Ectodermal cell (in vitro differentiated cells): ENCODE data around the gene SURF2.

ENCODE experiments used
- H3K27ac ChIP-seq: 2 replicates; pipeline ENCODE4 v1.7.0; 2013; ENCODE audit warnings: mild to moderate bottlenecking, low read depth, low read length; ENCODE audit not compliant: insufficient read depth, poor library complexity, severe bottlenecking
- H3K27me3 ChIP-seq: 2 replicates; pipeline ENCODE4 v1.7.0; 2013; ENCODE audit warnings: mild to moderate bottlenecking, low read length; ENCODE audit not compliant: insufficient read depth, control insufficient read depth, poor library complexity, severe bottlenecking
- H3K36me3 ChIP-seq: one replicate; pipeline ENCODE4 v1.7.0; 2013; ENCODE audit warnings: low read length; ENCODE audit not compliant: control insufficient read depth, insufficient read depth
- H3K4me1 ChIP-seq: one replicate; pipeline ENCODE4 v1.7.0; 2013; ENCODE audit warnings: low read length; ENCODE audit not compliant: control insufficient read depth, insufficient read depth
- H3K4me3 ChIP-seq: 2 replicates; pipeline ENCODE4 v1.7.0; 2013; ENCODE audit warnings: low read depth, low read length, control low read depth; ENCODE audit not compliant: insufficient read depth
- H3K9me3 ChIP-seq: 2 replicates; pipeline ENCODE4 v1.7.0; 2013; ENCODE audit warnings: mild to moderate bottlenecking, low read length, moderate library complexity; ENCODE audit not compliant: control insufficient read depth
- WGBS, 2 experiments: methylation state at CpG; one replicate each; pipeline ENCODE4 v1.1.7; 2013; ENCODE audit warnings: missing lambda C conversion rate in 2 of 2; 5-methylcytosine and 5-hydroxymethylcytosine counted together

Gene SURF2

GRCh38 chr9:133335924-133336811 is 20.2 kb upstream of the SURF2 start, which contains the start of gene SURF6:
Gene SURF6, minus strand, starts transcription at chr9:133336188. Its CDS starts 56 bp downstream, at chr9:133336132.
- H3K4me3 ChIP-seq: peak within 1 kb of the TSS; percentile 83
- peaks cover 11% of the 10 kb centered on the region for H3K4me1 ChIP-seq
- WGBS, 2 experiments: 7% methylated on average over 70 of the region's 70 CpGs
- no peaks in the 10 kb centered on the region for H3K9me3 ChIP-seq
- H3K27ac ChIP-seq: no peak within 1 kb of the TSS
- H3K36me3 ChIP-seq: peaks cover 41% of the 10 kb centered on the region
- no peaks in the 10 kb centered on the region for H3K27me3 ChIP-seq

DNA sequence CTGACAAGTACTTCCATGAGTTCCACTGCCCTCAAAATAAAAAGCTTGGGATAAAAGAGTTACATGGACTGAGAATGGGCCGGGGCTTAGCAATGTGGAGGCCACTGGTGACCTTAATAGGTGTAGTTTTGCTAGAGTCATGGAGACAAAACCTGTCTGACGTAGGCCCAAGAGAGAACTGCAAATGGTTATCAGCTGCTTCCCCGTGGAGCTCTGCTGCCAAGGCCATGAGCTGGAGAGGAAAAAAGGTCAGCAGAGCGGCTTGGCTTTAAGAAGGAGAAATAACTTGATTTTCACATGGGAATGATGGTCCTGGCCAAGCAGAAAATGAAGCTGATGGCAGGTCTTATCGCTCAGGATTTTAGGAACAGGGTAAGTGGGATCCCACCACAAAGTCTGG is 16.7 kb upstream of the SURF2 start:
- WGBS, 2 experiments: 94 to 95% methylated on average over 5 of the region's 5 CpGs
- peaks cover 43% of the 10 kb centered on the region for H3K36me3 ChIP-seq
- H3K27ac ChIP-seq: no peak overlapping the region
- peaks cover 10% of the 10 kb centered on the region for H3K4me1 ChIP-seq
- no peaks in the 10 kb centered on the region for H3K9me3 ChIP-seq
- H3K27me3 ChIP-seq: no peaks in the 10 kb centered on the region
- no peak overlapping the region for H3K4me3 ChIP-seq

DNA sequence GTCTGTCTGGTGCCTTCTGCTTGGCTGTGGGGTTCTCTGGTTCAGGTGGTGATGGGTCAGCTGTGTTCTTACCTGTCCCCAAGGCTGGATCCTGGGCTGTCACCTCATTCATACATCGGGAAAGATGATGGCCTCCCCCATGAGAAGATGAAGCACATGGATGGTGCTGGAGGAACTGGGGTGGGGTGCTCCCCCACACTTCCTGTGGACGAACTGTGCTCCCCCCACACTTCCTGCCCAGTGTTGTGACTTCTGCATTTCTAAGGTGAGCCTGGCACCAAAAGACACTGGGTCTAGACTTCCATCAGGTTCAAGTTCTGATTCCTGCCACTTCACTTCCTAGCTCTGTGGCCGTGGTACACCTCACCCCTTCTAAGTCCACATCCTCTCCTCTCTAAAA is 16.1 kb upstream of the SURF2 start:
- H3K36me3 ChIP-seq: peaks cover 50% of the 10 kb centered on the region
- no peak overlapping the region for H3K27ac ChIP-seq
- peaks cover 4% of the 10 kb centered on the region for H3K4me1 ChIP-seq
- WGBS, 2 experiments: 96 to 97% methylated on average over 3 of the region's 3 CpGs
- H3K9me3 ChIP-seq: no peaks in the 10 kb centered on the region
- no peaks in the 10 kb centered on the region for H3K27me3 ChIP-seq
- H3K4me3 ChIP-seq: no peak overlapping the region

GRCh38 chr9:133340916-133341315 is 15.4 kb upstream of the SURF2 start:
- Histone ChIP-seq H3K36me3 (peaks cover 56% of the 10 kb centered on the region), H3K27ac (no peak overlapping the region), H3K4me1 (peaks cover 4% of the 10 kb centered on the region), H3K27me3 (no peaks in the 10 kb centered on the region), H3K9me3 (no peaks in the 10 kb centered on the region), H3K4me3 (no peak overlapping the region)
- 96% methylated on average over 13 of the region's 13 CpGs for WGBS, 2 experiments

DNA sequence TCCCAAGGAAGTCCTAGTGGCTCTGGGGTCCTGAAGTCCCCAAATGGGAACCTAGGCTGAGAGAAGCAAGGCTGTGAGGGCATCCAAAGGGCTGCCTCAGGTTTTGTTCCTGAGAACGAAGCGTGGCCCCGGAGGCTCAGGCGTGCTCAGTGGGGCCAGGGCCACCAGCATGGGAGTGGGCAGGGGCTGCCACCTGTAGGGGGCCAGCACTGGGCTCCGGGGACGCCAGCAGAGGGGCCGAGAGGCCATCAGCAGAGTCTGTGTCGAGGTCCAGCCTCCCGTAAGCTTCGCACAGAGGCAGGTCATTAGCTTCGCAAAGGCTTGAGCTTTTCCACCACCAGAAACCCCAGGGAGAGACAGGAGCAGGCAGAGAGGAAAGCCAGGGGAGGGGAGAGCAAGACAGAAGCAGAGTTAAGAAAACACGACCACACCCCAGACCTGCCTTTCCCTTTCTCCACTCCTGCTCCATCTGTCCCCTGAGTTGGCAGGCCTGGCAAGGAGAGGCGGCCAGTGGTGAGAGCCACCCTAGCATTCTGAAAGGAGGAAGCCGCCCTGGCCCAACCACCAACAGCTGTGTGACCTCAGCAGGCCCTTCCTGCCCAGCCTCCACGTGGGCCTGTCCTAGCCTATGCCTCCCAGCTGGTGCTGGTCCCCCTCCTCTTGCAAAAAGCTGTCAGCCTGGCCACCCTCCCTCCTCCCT is 14.8 kb upstream of the SURF2 start:
- WGBS, 2 experiments: 94 to 97% methylated on average over 15 of the region's 15 CpGs

GRCh38 chr9:133342069-133342406 is 14.3 kb upstream of the SURF2 start:
- Histone ChIP-seq H3K27me3 (no peaks in the 10 kb centered on the region), H3K27ac (no peak overlapping the region), H3K4me1 (peaks cover 7% of the 10 kb centered on the region), H3K36me3 (peaks cover 56% of the 10 kb centered on the region), H3K9me3 (no peaks in the 10 kb centered on the region), H3K4me3 (no peak overlapping the region)
- 78 to 79% methylated on average over 12 of the region's 12 CpGs for WGBS, 2 experiments

More for the DNA sequence above, 14.8 kb upstream of the SURF2 start:
- H3K27ac ChIP-seq: no peak overlapping the region
- peaks cover 5% of the 10 kb centered on the region for H3K4me1 ChIP-seq
- no peaks in the 10 kb centered on the region for H3K9me3 ChIP-seq
- H3K27me3 ChIP-seq: no peaks in the 10 kb centered on the region
- H3K4me3 ChIP-seq: no peak overlapping the region
- H3K36me3 ChIP-seq: peaks cover 56% of the 10 kb centered on the region

DNA sequence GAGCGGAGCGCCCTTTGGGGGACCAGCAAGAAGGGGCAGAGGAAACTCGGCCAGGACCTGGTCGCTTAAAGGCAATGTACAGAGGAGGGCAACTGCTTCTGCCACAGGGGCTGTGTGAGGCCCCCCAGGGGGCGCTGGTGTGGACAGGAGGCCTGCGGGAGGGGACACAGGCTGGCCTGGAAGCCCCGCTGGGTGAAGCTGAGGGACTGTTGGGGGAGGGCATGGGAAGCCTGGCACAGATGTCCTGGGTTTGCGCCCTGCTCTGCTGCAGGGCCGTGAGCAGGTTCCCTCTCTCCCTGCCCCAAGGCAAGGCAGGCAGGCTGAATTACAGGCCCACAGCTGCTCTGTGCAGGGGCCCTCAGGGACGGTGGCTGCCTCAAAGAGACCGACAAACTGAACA is 13.8 kb upstream of the SURF2 start:
- Histone ChIP-seq H3K9me3 (no peaks in the 10 kb centered on the region), H3K36me3 (peaks cover 56% of the 10 kb centered on the region), H3K4me3 (no peak overlapping the region), H3K4me1 (peaks cover 7% of the 10 kb centered on the region), H3K27me3 (no peaks in the 10 kb centered on the region), H3K27ac (no peak overlapping the region)
- 86% methylated on average over 11 of the region's 11 CpGs for WGBS, 2 experiments

- no peak overlapping the region for H3K4me3 ChIP-seq
- peaks cover 7% of the 10 kb centered on the region for H3K4me1 ChIP-seq
- peaks cover 56% of the 10 kb centered on the region for H3K36me3 ChIP-seq
- H3K9me3 ChIP-seq: no peaks in the 10 kb centered on the region
- WGBS, 2 experiments: 96 to 97% methylated on average over 19 of the region's 19 CpGs
- no peaks in the 10 kb centered on the region for H3K27me3 ChIP-seq
- H3K27ac ChIP-seq: no peak overlapping the region
Observed at GRCh38 chr9:133344071-133344470, 12.3 kb upstream of the SURF2 start.

- peaks cover 7% of the 10 kb centered on the region for H3K4me1 ChIP-seq
- peaks cover 58% of the 10 kb centered on the region for H3K36me3 ChIP-seq
- WGBS, 2 experiments: 95 to 96% methylated on average over 12 of the region's 12 CpGs
- H3K27ac ChIP-seq: no peak overlapping the region
- no peaks in the 10 kb centered on the region for H3K9me3 ChIP-seq
- H3K4me3 ChIP-seq: no peak overlapping the region
- no peaks in the 10 kb centered on the region for H3K27me3 ChIP-seq
Observed at GRCh38 chr9:133344979-133345378, 11.4 kb upstream of the SURF2 start.

- WGBS, 2 experiments: 97 to 98% methylated on average over 6 of the region's 6 CpGs
- Histone ChIP-seq H3K27me3 (no peaks in the 10 kb centered on the region), H3K4me1 (peaks cover 7% of the 10 kb centered on the region), H3K27ac (no peak overlapping the region), H3K36me3 (peaks cover 58% of the 10 kb centered on the region), H3K4me3 (no peak overlapping the region), H3K9me3 (no peaks in the 10 kb centered on the region)
Observed at GRCh38 chr9:133345596-133345995, 10.8 kb upstream of the SURF2 start.
